OCI-LY1 (cell line): ENCODE data around the gene C1QC.

Experiments used
- H2AFZ ChIP-seq: fragments of 200-600 bp; sonication (generic), shearing (Covaris generic); 2 replicates; pipeline ENCODE4 v1.6.0; 2014; ENCODE audit warnings: antibody characterized with exemption, mild to moderate bottlenecking, low read length
- H3F3A ChIP-seq: fragments of 200-600 bp; sonication (generic), shearing (Covaris generic); 2 replicates; pipeline ENCODE4 v1.6.0; 2014; ENCODE audit warnings: mild to moderate bottlenecking, antibody characterized with exemption, low read length, moderate library complexity; ENCODE audit not compliant: insufficient read depth
- H3K27ac ChIP-seq: fragments of 200-600 bp; sonication (generic); 2 replicates; pipeline ENCODE4 v1.5.1; 2014; ENCODE audit warnings: low read length, mixed run types, mild to moderate bottlenecking, low read depth; ENCODE audit not compliant: poor library complexity, severe bottlenecking
- H3K27me3 ChIP-seq: fragments of 200-600 bp; sonication (generic); 2 replicates; pipeline ENCODE4 v1.6.0; 2014; ENCODE audit warnings: antibody characterized with exemption, mild to moderate bottlenecking, low read length, moderate library complexity; ENCODE audit not compliant: insufficient read depth
- H3K36me3 ChIP-seq: fragments of 200-600 bp; sonication (generic); 2 replicates; pipeline ENCODE4 v1.6.1; 2014; ENCODE audit warnings: mild to moderate bottlenecking, antibody characterized with exemption, low read length, moderate library complexity, mixed read lengths; ENCODE audit not compliant: insufficient read depth
- H3K4me1 ChIP-seq: fragments of 200-600 bp; sonication (generic); 2 replicates; pipeline ENCODE4 v1.5.1; 2014; ENCODE audit warnings: mild to moderate bottlenecking, low read length, moderate library complexity; ENCODE audit not compliant: insufficient read depth, severe bottlenecking
- H3K4me2 ChIP-seq: fragments of 200-600 bp; sonication (generic), shearing (Covaris generic); 2 replicates; pipeline ENCODE4 v1.6.1; 2014; ENCODE audit warnings: low read length
- H3K4me3 ChIP-seq: fragments of 200-600 bp; sonication (generic); 2 replicates; pipeline ENCODE4 v1.5.1; 2014; ENCODE audit warnings: low read length, low read depth, mild to moderate bottlenecking, mixed read lengths; ENCODE audit not compliant: poor library complexity, severe bottlenecking
- H3K79me2 ChIP-seq: fragments of 200-600 bp; shearing (Covaris generic); 2 replicates; pipeline ENCODE4 v1.6.1; 2016; ENCODE audit warnings: mixed run types, low read length, mixed read lengths; ENCODE audit not compliant: insufficient read depth
- H3K9ac ChIP-seq: fragments of 200-600 bp; sonication (generic), shearing (Covaris generic); 2 replicates; pipeline ENCODE4 v1.6.1; 2014; ENCODE audit warnings: mild to moderate bottlenecking, low read length, mixed read lengths
- H3K9me2 ChIP-seq: fragments of 200-600 bp; sonication (generic), shearing (Covaris generic); 2 replicates; pipeline ENCODE4 v1.6.1; 2014; ENCODE audit warnings: low read depth, mild to moderate bottlenecking, low read length, mixed read lengths
- H3K9me3 ChIP-seq: fragments of 200-600 bp; shearing (Covaris generic); 2 replicates; pipeline ENCODE4 v1.6.1; 2014; ENCODE audit warnings: low read length, mixed read lengths
- H4K20me1 ChIP-seq: fragments of 200-600 bp; sonication (generic), shearing (Covaris generic); 2 replicates; pipeline ENCODE4 v1.6.0; 2016; ENCODE audit warnings: mild to moderate bottlenecking, low read length; ENCODE audit not compliant: insufficient read depth
- CTCF ChIP-seq: fragments of 200-600 bp; sonication (generic), shearing (Covaris generic); IDR thresholded peaks from 2 replicates; pipeline ENCODE4 v1.5.1; 2017; ENCODE audit warnings: mild to moderate bottlenecking, antibody characterized with exemption, low read length, moderate library complexity, mixed read lengths
- EZH2 ChIP-seq: fragments of 200-600 bp; sonication (generic), shearing (Covaris generic); IDR thresholded peaks from 2 replicates; pipeline ENCODE4 v1.8.0; 2017; ENCODE audit warnings: borderline replicate concordance, mixed run types, mild to moderate bottlenecking, antibody characterized with exemption, low read length, moderate library complexity, mixed read lengths

C1QC gene

DNA sequence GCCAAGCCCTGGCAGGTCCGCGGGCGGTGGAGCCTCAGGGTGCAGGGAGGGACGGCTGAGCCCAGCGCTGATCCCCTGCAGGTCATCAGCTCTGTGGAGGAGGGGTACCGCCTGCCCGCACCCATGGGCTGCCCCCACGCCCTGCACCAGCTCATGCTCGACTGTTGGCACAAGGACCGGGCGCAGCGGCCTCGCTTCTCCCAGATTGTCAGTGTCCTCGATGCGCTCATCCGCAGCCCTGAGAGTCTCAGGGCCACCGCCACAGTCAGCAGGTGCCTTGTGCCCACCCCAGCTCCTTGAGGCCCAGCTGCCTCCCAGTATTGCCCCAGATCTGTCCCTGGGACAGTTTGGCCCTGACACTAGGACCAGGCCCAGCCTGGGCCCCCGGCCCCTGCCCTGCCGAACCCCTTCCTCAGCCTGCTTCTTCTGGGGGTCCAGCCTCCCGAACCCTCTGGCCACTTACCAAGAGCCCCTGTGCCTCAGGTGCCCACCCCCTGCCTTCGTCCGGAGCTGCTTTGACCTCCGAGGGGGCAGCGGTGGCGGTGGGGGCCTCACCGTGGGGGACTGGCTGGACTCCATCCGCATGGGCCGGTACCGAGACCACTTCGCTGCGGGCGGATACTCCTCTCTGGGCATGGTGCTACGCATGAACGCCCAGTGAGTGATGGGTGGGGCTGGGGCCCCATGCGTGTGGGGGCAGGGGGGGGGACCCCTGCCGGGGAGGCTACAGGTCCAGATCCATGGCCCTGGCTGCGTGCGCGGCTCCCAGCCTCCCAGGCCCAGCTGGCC, 42.4 kb upstream of the C1QC start:
- no peak overlapping the region for H3K4me3 ChIP-seq
- no peak for TF ChIP-seq CTCF
- TF ChIP-seq EZH2: no peak
- H3K4me1 ChIP-seq: no peaks in the 10 kb centered on the region
- H4K20me1 ChIP-seq: no peaks in the 10 kb centered on the region
- no peaks in the 10 kb centered on the region for H3K9me2 ChIP-seq
- no peak overlapping the region for H3K9ac ChIP-seq
- H3K79me2 ChIP-seq: no peaks in the 10 kb centered on the region
- no peak overlapping the region for H2AFZ ChIP-seq
- H3K27me3 ChIP-seq: no peaks in the 10 kb centered on the region; the same call in 1 of the 2 replicates
- no peaks in the 10 kb centered on the region for H3K36me3 ChIP-seq
- no peak overlapping the region for H3K27ac ChIP-seq
- no peaks in the 10 kb centered on the region for H3F3A ChIP-seq
- H3K4me2 ChIP-seq: no peak overlapping the region
- no peaks in the 10 kb centered on the region for H3K9me3 ChIP-seq

DNA sequence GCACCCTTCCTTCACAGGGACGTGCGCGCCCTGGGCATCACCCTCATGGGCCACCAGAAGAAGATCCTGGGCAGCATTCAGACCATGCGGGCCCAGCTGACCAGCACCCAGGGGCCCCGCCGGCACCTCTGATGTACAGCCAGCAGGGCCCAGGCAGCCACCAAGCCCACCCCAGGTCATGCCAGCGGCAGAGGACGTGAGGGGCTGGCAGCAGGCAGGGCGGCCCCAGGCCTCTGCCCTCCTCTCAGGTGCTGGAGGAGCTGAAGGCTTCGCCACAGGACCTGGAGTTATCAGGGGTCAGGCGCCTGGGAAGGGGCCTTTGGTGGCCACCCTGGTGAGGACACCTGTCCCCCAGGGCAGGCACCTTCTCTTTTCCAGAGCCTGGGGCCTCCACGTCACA, 41.8 kb upstream of the C1QC start:
- TF ChIP-seq CTCF: no peak
- TF ChIP-seq EZH2: no peak
- Histone ChIP-seq H4K20me1 (no peaks in the 10 kb centered on the region), H3K27me3 (no peaks in the 10 kb centered on the region; the same call in 1 of the 2 replicates), H3K4me3 (no peak overlapping the region), H3K79me2 (no peaks in the 10 kb centered on the region), H2AFZ (no peak overlapping the region), H3K4me1 (no peaks in the 10 kb centered on the region), H3K27ac (no peak overlapping the region), H3K9me2 (no peaks in the 10 kb centered on the region), H3K36me3 (no peaks in the 10 kb centered on the region), H3K9ac (no peak overlapping the region), H3K4me2 (no peak overlapping the region), H3F3A (no peaks in the 10 kb centered on the region), H3K9me3 (no peaks in the 10 kb centered on the region)

- H3K4me2 ChIP-seq: no peak overlapping the region
- no peaks in the 10 kb centered on the region for H3K4me1 ChIP-seq
- H3K27me3 ChIP-seq: no peaks in the 10 kb centered on the region; the same call in 1 of the 2 replicates
Measured at GRCh38 chr1:22602060-22602740, 41.2 kb upstream of the C1QC start.

More at GRCh38 chr1:22602060-22602740, 41.2 kb upstream of the C1QC start:
- H4K20me1 ChIP-seq: no peaks in the 10 kb centered on the region
- no peak overlapping the region for H3K27ac ChIP-seq
- no peaks in the 10 kb centered on the region for H3K36me3 ChIP-seq
- H3K9me2 ChIP-seq: no peaks in the 10 kb centered on the region
- no peaks in the 10 kb centered on the region for H3F3A ChIP-seq
- no peak overlapping the region for H2AFZ ChIP-seq
- no peaks in the 10 kb centered on the region for H3K9me3 ChIP-seq
- no peak overlapping the region for H3K4me3 ChIP-seq
- H3K79me2 ChIP-seq: no peaks in the 10 kb centered on the region
- TF ChIP-seq CTCF (no peak), EZH2 (no peak)
- no peak overlapping the region for H3K9ac ChIP-seq
